BJ (cell line): ENCODE results near the gene OR10H2. TPM values are rescaled to one million over a fixed set of nuclear protein-coding genes. Genes with fewer than 3 reads are reported as not detected.

Experiments used
- CTCF ChIA-PET: fragments of 350-600 bp; formaldehyde crosslinking; extraction: SDS; loops from one replicate; lab custom pipeline; 2021; ENCODE audit warnings: antibody characterized with exemption, inconsistent platforms; lab: Yijun Ruan, JAX
- POLR2A ChIA-PET: fragments of 300-600 bp; sonication (Branson Sonifier 250); formaldehyde crosslinking; extraction: SDS; loops from one replicate; lab custom pipeline; 2021; ENCODE audit warnings: antibody characterized with exemption; lab: Charles Lee
- DNase-seq: peaks from one replicate; pipeline ENCODE4 v3.0.0-alpha.2; 2011; ENCODE audit warnings: low read depth
- H3K27me3 ChIP-seq: 2 replicates; pipeline ENCODE4 v1.6.0; 2011; ENCODE audit warnings: low read length; ENCODE audit not compliant: control insufficient read depth, insufficient read depth
- H3K36me3 ChIP-seq: 2 replicates; pipeline ENCODE4 v1.5.1; 2011; ENCODE audit warnings: low read length; ENCODE audit not compliant: control insufficient read depth, insufficient read depth
- H3K4me3 ChIP-seq: 2 replicates; pipeline ENCODE4 v1.5.1; 2011; ENCODE audit warnings: low read depth, mild to moderate bottlenecking, control low read depth, low read length
- polyA plus RNA-seq: library from polyadenylated mRNA; depleted of rRNA; stranded (reverse); fragments of >200 nt; gene quantifications from 2 replicates; pipeline ENCODE4 v1.2.3, GENCODE V29; 2011
- TF ChIP-seq, protein P1 (sequence below): IDR thresholded peaks from 2 replicates; pipeline ENCODE4 v1.5.1; 2011; ENCODE audit warnings: low read depth, mild to moderate bottlenecking, control low read depth, inconsistent platforms, low read length, moderate library complexity; ENCODE audit not compliant: insufficient read depth

Gene OR10H2
- polyA plus RNA-seq, 1 experiment = not detected

DNA sequence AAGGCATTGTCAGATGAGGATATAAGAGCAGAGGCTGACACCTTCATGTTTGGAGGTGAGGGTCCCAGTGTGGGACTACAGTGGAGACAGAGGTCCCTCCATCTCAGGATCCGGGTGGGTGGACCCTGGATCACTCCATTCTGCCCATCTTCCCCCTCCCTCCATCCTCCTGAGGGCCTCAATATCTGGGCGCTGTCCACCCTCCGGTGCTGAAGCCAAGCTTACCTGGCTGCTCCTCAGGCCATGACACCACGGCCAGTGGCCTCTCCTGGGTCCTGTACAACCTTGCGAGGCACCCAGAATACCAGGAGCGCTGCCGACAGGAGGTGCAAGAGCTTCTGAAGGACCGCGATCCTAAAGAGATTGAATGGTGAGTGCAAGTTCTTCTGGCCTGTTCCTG, 43.0 kb upstream of the OR10H2 start:
- no peaks in the 10 kb centered on the region for H3K36me3 ChIP-seq
- ChIA-PET CTCF (no interaction called here), POLR2A (no interaction called here)
- no peaks in the 10 kb centered on the region for H3K27me3 ChIP-seq
- H3K4me3 ChIP-seq = no peak overlapping the region
- DNase-seq = no peak
- TF ChIP-seq, protein P1, sequence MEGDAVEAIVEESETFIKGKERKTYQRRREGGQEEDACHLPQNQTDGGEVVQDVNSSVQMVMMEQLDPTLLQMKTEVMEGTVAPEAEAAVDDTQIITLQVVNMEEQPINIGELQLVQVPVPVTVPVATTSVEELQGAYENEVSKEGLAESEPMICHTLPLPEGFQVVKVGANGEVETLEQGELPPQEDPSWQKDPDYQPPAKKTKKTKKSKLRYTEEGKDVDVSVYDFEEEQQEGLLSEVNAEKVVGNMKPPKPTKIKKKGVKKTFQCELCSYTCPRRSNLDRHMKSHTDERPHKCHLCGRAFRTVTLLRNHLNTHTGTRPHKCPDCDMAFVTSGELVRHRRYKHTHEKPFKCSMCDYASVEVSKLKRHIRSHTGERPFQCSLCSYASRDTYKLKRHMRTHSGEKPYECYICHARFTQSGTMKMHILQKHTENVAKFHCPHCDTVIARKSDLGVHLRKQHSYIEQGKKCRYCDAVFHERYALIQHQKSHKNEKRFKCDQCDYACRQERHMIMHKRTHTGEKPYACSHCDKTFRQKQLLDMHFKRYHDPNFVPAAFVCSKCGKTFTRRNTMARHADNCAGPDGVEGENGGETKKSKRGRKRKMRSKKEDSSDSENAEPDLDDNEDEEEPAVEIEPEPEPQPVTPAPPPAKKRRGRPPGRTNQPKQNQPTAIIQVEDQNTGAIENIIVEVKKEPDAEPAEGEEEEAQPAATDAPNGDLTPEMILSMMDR = no peak

DNA sequence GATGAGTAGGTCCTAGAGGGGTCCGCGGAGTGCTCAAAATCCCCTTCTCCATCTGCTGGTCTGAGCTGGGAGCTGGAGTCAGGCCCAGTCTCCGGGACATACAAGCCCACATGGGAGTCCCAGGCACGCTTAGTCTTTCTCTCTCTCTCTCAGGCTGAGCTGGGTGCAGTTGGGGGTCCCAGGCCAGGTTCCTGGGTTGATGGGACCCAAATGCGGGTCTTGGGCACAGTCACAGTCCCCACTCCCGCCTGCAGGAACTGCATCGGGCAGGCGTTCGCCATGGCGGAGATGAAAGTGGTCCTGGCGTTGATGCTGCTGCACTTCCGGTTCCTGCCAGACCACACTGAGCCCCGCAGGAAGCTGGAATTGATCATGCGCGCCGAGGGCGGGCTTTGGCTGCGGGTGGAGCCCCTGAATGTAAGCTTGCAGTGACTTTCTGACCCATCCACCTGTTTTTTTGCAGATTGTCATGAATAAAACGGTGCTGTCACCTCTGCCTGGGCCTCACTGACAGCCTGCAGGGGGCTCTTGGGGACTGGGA, 31.1 kb upstream of the OR10H2 start:
- Histone ChIP-seq H3K36me3 (no peaks in the 10 kb centered on the region), H3K4me3 (no peak overlapping the region), H3K27me3 (no peaks in the 10 kb centered on the region)
- TF ChIP-seq, protein P1 = no peak
- no peak for DNase-seq
- ChIA-PET POLR2A (no interaction called here), CTCF (no interaction called here)

DNA sequence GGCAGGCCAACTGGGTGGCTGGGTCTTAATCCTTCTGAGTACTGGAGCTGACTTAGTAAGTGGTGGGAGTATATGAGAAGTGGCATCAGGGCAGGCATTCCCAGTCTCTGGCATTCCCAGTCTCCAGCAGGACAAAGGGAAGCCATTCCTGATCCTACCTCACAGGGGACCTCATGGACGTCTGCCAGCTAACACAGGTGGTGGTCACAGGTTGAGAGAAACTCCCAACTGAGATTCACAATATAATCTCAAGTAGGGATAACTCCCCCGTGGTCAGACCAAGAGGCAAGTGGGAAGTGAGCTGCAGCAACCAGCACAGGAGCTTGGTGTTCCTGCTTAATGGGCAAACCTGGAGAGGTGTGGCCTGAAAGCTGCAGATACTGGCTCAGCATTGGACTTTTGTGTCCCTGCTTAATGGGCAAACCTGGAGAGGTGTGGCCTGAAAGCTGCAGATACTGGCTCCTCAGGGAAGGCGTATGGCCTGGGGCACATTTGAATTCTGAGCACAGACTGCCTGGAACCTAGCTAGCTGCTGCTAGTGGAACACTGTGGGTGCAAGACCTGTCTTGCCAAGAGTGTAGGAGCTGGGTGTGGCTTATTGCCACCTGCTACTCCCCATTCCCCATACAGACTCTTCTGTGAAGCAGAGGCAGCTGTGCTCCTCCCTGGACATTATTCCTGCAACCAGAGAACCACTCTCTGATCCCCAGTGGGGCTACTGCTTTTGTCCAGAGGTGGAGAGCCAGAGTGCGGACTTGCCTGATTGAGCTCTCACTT, 25.9 kb upstream of the OR10H2 start:
- CTCF ChIA-PET = no interaction called here
- POLR2A ChIA-PET = no interaction called here
- Histone ChIP-seq H3K36me3 (no peaks in the 10 kb centered on the region), H3K4me3 (no peak overlapping the region), H3K27me3 (no peaks in the 10 kb centered on the region)
- no peak for DNase-seq
- TF ChIP-seq, protein P1 = no peak

GRCh38 chr19:15702534-15702930, 25.3 kb upstream of the OR10H2 start:
- CTCF ChIA-PET = no interaction called here
- no peak for DNase-seq
- TF ChIP-seq, protein P1 = no peak
- POLR2A ChIA-PET = no interaction called here
- Histone ChIP-seq H3K27me3 (no peaks in the 10 kb centered on the region), H3K4me3 (no peak overlapping the region), H3K36me3 (no peaks in the 10 kb centered on the region)

DNA sequence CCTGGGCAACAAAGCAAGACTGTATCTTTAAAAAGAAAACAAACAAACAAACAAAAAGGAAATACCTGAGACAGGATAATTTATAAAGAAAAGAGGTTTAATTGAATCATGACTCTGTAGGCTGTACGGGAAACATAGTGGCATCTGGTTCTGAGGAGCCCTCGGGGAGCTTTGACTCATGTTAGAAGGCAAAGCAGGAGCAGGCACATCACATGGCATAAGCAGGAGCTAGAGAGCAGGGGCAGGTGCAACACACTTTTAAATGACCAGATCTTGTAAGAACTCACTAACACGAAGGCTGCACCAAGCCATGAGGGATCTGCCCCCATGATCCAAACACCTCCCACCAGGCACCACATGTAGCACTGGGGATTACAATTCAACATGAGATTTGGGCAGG, 13.2 kb upstream of the OR10H2 start:
- POLR2A ChIA-PET = no interaction called here
- Histone ChIP-seq H3K36me3 (no peaks in the 10 kb centered on the region), H3K27me3 (no peaks in the 10 kb centered on the region), H3K4me3 (no peak overlapping the region)
- no peak for DNase-seq
- CTCF ChIA-PET = no interaction called here
- TF ChIP-seq, protein P1 = no peak
